Ishikawa (cell line): Measurements from ENCODE around the gene STEAP3.

Experiments
- CREB1 ChIP-seq: IDR thresholded peaks from 2 replicates; pipeline ENCODE4 v1.6.1; 2012; ENCODE audit warnings: low read depth
- EGR1 ChIP-seq: IDR thresholded peaks from 2 replicates; pipeline ENCODE4 v1.6.1; 2012
- MAX ChIP-seq: IDR thresholded peaks from 2 replicates; pipeline ENCODE4 v1.6.1; 2012
- RAD21 ChIP-seq: IDR thresholded peaks from 2 replicates; pipeline ENCODE4 v1.6.1; 2012; ENCODE audit warnings: low read depth
- TAF1 ChIP-seq: IDR thresholded peaks from 2 replicates; pipeline ENCODE4 v1.6.1; 2012; ENCODE audit warnings: low read depth, mild to moderate bottlenecking
- TCF12 ChIP-seq: IDR thresholded peaks from 2 replicates; pipeline ENCODE4 v1.6.1; 2012; ENCODE audit warnings: low read depth
- TEAD4 ChIP-seq: IDR thresholded peaks from 2 replicates; pipeline ENCODE4 v1.6.1; 2012

- TF ChIP-seq RAD21, result no peak
- TF ChIP-seq TCF12, result no peak
- TF ChIP-seq MAX, result no peak
- TF ChIP-seq TAF1, result no peak
- TF ChIP-seq EGR1, result no peak
- TF ChIP-seq CREB1, result no peak
- TF ChIP-seq TEAD4, result no peak
These were observed 914 bp downstream of the STEAP3 start for GRCh38 chr2:119224391-119225104.
